Subcutaneous preadipocyte (primary cell): ENCODE results near the gene FNBP1. TPM values are rescaled to one million over a fixed set of nuclear protein-coding genes. Genes with fewer than 3 reads are reported as not detected.
A peak's percentile ranks its signal among the peaks of the same experiment; 100 is the strongest.

ENCODE experiments used
- small RNA-seq: library from RNA; depleted of rRNA; stranded (forward); fragments of <200 nt; gene quantifications from one replicate; pipeline ENCODE3, GENCODE V24; 2012
- total RNA-seq: library from RNA; depleted of rRNA; stranded (reverse); fragments of >200 nt; gene quantifications from 2 replicates; pipeline ENCODE4 v1.2.3, GENCODE V29; 2012

The FNBP1 gene
- total RNA-seq, result 25.4 and 43.0 TPM in 2 replicates

DNA sequence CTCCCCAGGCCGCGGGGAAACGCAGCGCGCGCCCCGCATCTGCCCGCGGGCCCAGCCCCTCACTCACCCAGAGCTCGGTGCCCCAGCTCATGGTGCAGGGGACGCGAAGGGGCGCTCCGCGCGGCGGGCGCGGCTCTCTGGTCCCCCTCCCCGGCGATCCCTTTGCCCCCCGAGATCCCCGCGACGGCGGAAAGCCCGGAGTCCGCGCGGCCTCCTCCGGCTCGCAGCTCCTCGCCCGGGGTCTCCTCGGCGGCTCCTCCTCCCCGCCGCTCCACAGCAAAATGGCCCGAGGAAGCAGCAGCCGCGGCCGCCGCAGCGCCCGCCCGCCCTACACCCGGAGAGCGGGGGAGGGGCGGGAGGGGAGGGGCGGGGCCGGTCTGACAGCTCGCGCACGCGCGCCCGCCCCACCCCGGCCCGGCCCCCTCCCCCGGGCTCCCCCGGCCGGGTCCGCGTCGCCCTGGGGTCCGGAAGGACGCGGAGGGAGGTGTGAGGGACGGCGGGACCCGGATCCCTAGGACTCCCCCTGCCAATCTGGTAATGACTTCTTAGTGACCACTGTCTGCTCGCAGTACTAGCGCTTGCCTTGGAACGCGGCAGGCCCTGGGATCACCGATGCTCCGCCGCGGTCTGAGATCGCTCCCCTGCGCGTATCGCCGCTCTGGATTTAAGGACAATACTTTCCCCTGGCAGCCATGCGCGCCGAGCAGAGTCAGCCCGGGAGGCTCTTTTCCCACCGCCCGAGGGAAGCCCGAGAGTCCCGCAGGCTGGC, at the start of gene FNBP1:
Gene FNBP1, minus strand, starts transcription at position 305 of the 769 bp plus-strand sequence. Its CDS starts 214 bp downstream, at position 91.

DNA sequence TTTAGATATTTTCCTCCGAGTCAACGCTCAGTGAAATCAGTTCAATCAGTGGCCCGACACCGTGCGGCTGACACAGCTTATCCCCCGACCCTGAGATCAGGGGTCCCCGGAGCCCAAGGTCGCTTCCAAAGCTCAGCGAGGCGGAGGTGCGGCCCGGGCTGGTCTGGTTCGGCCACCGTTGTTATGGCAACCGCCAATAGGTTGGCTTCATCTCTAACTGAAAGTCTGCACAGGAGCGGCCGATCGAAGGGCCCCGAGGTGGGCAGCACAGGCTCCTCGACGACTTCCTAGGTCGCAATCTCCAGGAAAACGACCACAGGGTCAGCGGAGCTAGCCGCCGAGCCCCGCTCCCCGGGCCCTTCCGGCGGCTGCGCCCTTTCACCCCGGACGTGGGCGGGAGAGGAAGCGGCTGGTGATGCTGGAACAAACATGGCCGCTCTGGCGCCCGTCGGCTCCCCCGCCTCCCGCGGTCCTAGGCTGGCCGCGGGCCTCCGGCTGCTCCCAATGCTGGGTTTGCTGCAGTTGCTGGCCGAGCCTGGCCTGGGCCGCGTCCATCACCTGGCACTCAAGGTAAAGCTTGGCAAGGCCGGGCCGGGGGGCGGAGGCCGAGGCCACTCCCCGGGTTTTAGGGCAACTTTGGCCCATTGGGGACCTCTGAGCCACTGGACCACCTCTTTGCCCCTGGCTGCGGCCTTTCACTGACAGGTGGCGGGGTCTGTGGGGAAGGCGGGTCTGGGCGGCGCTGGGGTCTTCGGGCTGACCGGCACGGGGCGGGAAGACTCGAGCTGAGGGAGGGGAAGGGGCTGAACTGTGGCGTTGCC, 10.7 kb upstream of the FNBP1 start, which contains the start of gene GPR107:
Gene GPR107, plus strand, starts transcription at position 403 of the 821 bp plus-strand sequence. Its CDS starts 27 bp downstream, at position 430.

Small RNAs within 50 kb of the gene (small RNA-seq; reads per million reads assigned to genes)
- gene MIR6855, result 0.63 reads per million, percentile 39 among the genes with 10 or more reads in this experiment

Other genes with a start within 250 kb of the FNBP1 start
- 15.8 and 24.2 TPM in 2 replicates for gene TOR1B, start 240.0 kb downstream of the FNBP1 start, total RNA-seq
- gene TOR1A, start 219.1 kb downstream of the FNBP1 start, total RNA-seq, result 29.9 and 31.6 TPM in 2 replicates
- gene C9orf78, start 207.9 kb downstream of the FNBP1 start, total RNA-seq, result 22.8 and 26.0 TPM in 2 replicates
- gene USP20, start 207.7 kb downstream of the FNBP1 start, total RNA-seq, result 7.0 TPM in 2 replicates
- 14.0 and 17.6 TPM in 2 replicates for gene GPR107, start 10.7 kb upstream of the FNBP1 start, total RNA-seq
- 33.1 and 47.9 TPM in 2 replicates for gene NCS1, start 129.2 kb upstream of the FNBP1 start, total RNA-seq
- under 0.01 and 0.20 TPM in 2 replicates for gene HMCN2, start 222.6 kb upstream of the FNBP1 start, total RNA-seq